ENCODE results near the gene CDKN2B-AS1.

The CDKN2B-AS1 gene

DNA sequence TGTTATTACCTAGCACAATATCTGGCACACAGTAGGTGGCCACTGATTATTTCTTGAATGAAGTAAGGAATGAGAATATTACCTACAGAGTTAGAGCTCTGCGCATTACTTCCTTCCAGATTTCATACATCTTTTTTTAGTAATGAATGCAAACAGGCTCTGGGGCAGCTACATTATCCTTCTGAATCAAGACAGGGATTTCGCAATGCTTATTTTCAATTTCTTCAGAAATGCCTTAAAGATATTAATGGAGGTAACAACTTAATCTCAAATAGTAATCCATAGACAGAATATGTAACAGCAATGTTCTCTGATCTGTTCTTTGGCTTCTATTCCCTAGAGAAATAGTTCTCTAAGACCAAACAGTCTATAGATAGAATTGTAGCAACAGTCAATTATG, 33.0 kb upstream of the CDKN2B-AS1 start:
- CTCF ChIA-PET, result no interaction called here

DNA sequence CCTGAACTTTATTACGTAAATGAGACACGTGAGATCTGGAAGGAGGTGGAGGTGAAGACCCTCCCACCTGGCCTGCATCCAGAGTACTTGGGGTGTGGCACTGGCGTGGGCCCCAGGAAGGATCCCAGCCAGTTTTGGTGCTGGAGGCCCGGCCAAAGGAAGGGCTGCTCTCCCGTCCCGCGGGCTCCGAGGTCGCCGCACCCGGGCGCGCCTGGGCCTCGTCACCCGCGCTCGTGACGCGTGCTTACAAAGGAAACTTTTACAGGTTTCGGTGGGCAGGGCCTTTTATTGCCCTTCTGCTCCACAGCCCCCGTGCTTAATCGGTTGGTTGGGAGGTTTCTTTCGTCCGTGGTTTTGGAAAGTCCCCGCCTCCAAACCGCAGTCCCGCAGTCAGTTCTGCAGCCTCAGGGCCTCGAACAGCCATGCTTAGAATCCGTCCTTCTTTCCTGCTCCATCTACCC, 29.6 kb upstream of the CDKN2B-AS1 start:
- no peak overlapping the region for H3K27ac ChIP-seq (ENCODE audit: extremely low read depth, low read depth, low read length)
- H3K4me3 ChIP-seq (ENCODE audit: low read depth, low read length), result no peak overlapping the region
- H3K4me1 ChIP-seq (ENCODE audit: control insufficient read depth, insufficient read depth, low read length), result no peaks in the 10 kb centered on the region
- ChIA-PET CTCF (interaction anchor here (0.7 kb wide), 1 partner anchor 47 kb away, joined by 3 read pairs; no protein-coding TSS in a partner anchor), POLR2A (no interaction called here)
- peaks cover 12 to 44% of the 10 kb centered on the region in 2 experiments for H3K36me3 ChIP-seq (ENCODE audit: control insufficient read depth in 2 of 2, insufficient read depth in 1 of 2, low read length in 2 of 2)
- H3K9me3 ChIP-seq (ENCODE audit: control insufficient read depth, insufficient read depth, low read depth, low read length), result no peaks in the 10 kb centered on the region; the same call in 1 of the 2 replicates
- TF ChIP-seq ZNF488 (tag by site-specific recombination; IDR thresholded peaks at IDR 0.05), result no peak
- no peak for TF ChIP-seq ZNF701 (tag by site-specific recombination; IDR thresholded peaks at IDR 0.05)
- TF ChIP-seq ZBTB1 (tag by site-specific recombination; IDR thresholded peaks at IDR 0.05), result no peak
- no peak for TF ChIP-seq MEIS1 (CRISPR knock-in tag; IDR thresholded peaks at IDR 0.05; ENCODE audit: borderline replicate concordance)
- no peak for TF ChIP-seq ZFHX2 (tag by site-specific recombination; conservative IDR thresholded peaks at IDR 0.05)
- no peak for TF ChIP-seq ZSCAN18 (tag by site-specific recombination; IDR thresholded peaks at IDR 0.05)
- TF ChIP-seq ZNF175 (tag by site-specific recombination; IDR thresholded peaks at IDR 0.05), result no peak
- TF ChIP-seq ZNF555 (tag by site-specific recombination; conservative IDR thresholded peaks at IDR 0.05), result no peak
- TF ChIP-seq ZNF280D (tag by site-specific recombination; IDR thresholded peaks at IDR 0.05), result no peak
- TF ChIP-seq ZNF350 (tag by site-specific recombination; IDR thresholded peaks at IDR 0.05), result no peak
- no peak for TF ChIP-seq BCL11A (tag by site-specific recombination; IDR thresholded peaks at IDR 0.05; ENCODE audit: low read depth)
- TF ChIP-seq ZNF274 (IDR thresholded peaks at IDR 0.05; ENCODE audit: low read length), result no peak
- TF ChIP-seq ZNF274 (tag by site-specific recombination; IDR thresholded peaks at IDR 0.05; ENCODE audit: borderline replicate concordance), result no peak
- TF ChIP-seq KLF10 (tag by site-specific recombination; IDR thresholded peaks at IDR 0.05), result no peak
- TF ChIP-seq ZNF416 (tag by site-specific recombination; IDR thresholded peaks at IDR 0.05), result no peak
- no peak for TF ChIP-seq ZNF747 (tag by site-specific recombination; IDR thresholded peaks at IDR 0.05)
- TF ChIP-seq BCL11B (tag by site-specific recombination; IDR thresholded peaks at IDR 0.05; ENCODE audit: low read depth), result no peak

More for the DNA sequence above, 33.0 kb upstream of the CDKN2B-AS1 start:
- Histone ChIP-seq H3K4me1 (ENCODE audit: control insufficient read depth, insufficient read depth, low read length) (no peaks in the 10 kb centered on the region), H3K36me3 (ENCODE audit: control insufficient read depth in 2 of 2, insufficient read depth in 1 of 2, low read length in 2 of 2) (peaks cover 0 to 11% of the 10 kb centered on the region in 2 experiments; a peak in 1 of 3 replicates), H3K4me3 (ENCODE audit: low read depth, low read length) (no peak overlapping the region), H3K9me3 (ENCODE audit: control insufficient read depth, insufficient read depth, low read depth, low read length) (no peaks in the 10 kb centered on the region), H3K27ac (ENCODE audit: extremely low read depth, low read depth, low read length) (no peak overlapping the region)
- TF ChIP-seq IKZF3 (tag by site-specific recombination; IDR thresholded peaks at IDR 0.05) (no peak), ZNF571 (tag by site-specific recombination; IDR thresholded peaks at IDR 0.05) (no peak), ZNF544 (tag by site-specific recombination; IDR thresholded peaks at IDR 0.05) (no peak)
- TF ChIP-seq, protein P1, sequence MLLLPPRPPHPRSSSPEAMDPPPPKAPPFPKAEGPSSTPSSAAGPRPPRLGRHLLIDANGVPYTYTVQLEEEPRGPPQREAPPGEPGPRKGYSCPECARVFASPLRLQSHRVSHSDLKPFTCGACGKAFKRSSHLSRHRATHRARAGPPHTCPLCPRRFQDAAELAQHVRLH (tag by site-specific recombination; IDR thresholded peaks at IDR 0.05), result no peak
- POLR2A ChIA-PET, result interaction anchor here (1.1 kb wide), 1 partner anchor 9 kb away, joined by 4 read pairs; no protein-coding TSS in a partner anchor
